HG02610 (cell line): Measurements from ENCODE around the gene ACTG1.

Experiments used
- ATAC-seq: cut with Tn5 transposase; IDR thresholded peaks from one replicate; pipeline ENCODE4 v1.9.1; 2021; ENCODE audit warnings: mild to moderate bottlenecking, moderate library complexity; ENCODE audit not compliant: unreplicated experiment

The ACTG1 gene

DNA sequence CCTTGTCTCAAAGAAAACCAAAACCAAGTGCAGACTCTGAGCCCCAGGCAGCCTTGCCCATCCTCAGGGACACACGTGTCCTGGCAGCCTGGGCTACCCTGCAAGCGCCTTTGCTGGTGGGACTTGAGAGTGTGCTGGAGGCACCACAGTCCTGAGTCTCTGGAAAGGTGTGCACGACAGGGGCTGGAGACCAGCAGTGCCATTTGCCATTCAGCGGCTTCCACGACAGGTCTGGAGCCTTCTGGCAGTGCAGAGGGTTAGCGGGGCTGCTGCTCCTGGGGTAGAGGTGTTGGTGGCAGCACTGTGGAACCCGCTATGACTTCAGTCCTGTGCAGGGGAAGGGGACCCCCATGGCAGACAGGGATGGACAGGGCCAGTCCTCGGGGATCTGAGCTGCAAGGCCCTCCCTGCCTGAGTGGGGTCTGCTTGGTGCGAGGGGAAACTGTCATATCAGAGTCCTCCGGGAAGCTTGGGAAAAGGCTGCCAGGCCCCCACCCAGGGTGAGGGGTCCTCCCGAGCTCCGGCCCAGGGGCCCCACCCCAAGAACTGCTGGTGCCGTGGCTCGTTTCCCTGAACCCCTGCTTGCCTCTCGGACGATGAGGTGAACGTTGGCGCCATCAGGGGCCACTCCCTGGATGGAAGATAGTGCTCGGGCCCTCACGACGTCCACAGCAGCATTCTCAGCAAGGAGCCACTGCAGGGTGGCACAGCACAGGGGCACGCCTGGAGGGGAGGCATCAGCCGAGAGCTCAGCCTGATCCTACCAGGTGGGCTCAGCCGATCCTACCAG is 32.8 kb upstream of the ACTG1 start:
- ATAC-seq = no peak

- ATAC-seq = no peak
Measured at GRCh38 chr17:81544281-81544974, 31.8 kb upstream of the ACTG1 start.

DNA sequence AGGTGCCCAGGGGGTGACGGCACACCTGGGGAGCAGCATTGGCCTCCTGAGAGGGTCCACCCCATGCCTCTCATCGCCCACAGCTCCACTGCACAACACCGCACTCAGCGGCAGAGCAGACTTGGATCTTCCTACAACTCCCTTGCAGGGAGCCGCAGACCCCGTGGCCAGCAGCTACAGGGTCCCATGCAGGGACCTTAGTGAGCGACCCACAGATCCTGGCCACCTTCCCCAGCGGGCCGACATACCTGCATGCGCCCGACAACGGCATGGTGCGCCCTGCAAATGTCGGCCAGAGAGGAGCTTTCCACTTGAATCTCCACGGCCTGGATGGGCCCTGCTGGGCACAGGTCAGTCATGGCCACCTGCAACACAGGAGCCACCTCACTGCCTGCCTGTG is 31.2 kb upstream of the ACTG1 start:
- no peak for ATAC-seq

DNA sequence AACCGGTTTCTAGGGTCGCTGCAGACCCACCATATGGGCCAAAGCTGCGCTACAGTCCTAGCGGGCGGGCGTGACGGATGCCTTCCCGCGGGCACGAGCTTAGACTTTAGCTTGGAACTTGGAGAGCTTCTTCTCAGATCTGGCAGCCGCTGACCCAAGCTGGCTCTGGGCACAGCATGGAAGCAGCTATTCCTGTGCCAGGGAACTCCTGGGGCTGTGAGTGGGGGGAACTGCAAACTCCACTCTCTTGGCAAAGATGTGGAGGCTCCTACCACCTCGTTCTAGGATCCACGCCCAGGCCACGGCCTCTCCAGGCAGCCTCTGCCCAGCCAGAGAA is 30.7 kb upstream of the ACTG1 start:
- no peak for ATAC-seq

GRCh38 chr17:81542431-81543338 is 30.1 kb upstream of the ACTG1 start:
- no peak for ATAC-seq

- ATAC-seq = no peak
Measured at GRCh38 chr17:81541123-81541522, 28.5 kb upstream of the ACTG1 start.

DNA sequence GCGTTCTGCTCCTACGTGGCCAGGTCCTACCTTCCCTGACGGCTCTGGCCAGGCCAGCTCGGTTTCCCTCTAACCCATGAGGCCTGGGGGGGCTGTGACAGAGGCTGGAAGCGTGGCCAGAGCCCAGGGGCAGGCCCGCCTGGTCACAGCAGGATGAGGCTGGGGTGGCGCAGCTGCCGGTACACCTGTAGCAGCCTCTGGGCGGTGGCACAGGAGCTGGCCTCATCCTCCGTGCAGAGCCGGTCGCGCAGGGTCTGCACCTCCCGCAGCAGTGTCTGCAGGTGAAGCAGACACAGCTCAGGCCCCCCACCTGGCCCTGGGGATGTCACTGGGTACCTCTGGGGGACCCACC is 28.1 kb upstream of the ACTG1 start:
- no peak for ATAC-seq

GRCh38 chr17:81539961-81540675 is 27.5 kb upstream of the ACTG1 start:
- ATAC-seq = no peak

GRCh38 chr17:81539571-81539900 is 26.9 kb upstream of the ACTG1 start:
- no peak for ATAC-seq

DNA sequence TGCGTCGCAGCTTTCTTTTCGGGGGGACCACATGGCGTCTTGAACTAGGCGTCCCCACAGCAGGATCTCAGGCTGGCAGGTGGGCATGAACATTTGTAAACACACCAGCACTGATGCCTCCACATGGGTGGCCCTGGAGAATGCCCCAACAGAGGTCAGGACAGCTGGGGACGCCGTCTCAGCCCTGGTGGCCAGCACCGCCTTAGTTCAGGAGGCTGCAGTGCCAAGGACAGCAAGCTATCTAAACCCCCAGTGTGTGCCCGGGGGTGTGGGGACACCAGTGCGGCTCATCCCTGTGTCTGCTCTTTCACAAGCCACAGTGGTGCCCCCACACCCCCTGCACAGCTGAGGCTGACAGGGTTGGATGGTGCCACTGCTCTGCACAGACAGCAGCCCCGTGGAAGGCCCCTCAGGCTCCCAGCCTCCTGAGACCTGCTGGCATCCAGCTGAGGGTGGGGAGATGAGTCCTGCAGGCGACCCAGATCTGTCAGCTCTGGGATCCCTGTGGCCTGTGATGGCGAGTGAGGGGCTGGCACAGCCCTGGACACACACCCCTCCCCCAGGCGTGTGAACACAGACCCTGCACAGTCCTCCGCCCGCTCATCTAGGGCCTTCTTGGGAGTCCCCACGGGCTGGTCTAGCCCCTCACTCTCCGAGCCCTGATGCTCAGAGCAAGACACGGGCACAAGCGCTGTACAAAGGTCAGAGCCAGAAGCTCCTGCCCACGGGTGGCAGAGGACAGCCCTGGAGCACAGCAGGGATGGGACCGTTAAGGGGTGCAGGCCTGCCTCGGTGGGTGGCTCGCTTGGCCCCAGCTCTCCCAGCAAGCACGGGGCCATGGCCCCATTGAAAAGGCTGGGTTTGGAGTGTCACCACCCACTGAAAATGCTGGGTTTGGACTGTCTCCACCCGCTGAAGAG is 26.3 kb upstream of the ACTG1 start:
- ATAC-seq = no peak

DNA sequence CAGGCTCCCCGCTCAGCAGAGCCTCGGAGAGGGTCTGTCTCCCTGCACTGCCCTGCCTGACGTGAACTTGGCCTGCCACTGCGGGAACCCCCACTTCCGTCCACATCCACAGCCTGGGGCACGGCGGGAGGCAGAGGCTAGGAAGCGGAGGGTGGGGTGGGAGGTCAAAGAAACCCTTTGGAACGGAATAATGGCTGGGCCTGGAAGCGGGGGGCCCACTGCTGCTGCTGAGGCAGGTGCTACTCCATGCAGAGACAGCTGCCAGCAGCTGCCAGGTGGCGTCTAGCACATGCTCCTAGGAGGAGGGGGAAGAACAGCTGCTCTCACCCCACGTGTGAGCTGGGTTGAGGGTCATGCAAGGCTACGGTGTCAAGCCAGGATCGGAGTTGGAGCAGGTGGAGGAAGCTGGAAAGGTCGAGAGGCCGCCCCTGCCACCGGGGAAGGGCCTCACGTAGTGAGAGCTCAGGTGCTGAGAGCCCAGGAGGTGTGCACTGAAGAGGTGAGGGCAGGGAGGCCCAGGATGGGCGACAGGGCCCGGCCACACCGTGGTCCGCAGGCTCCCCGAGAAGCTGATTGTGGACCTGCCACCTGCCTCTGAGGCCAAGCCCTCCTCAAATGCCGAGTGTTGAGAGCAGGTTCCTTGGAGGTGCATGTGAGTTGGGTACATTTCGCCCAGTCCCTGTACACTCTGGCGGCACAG is 25.4 kb upstream of the ACTG1 start:
- ATAC-seq = no peak

GRCh38 chr17:81537343-81537855 is 24.8 kb upstream of the ACTG1 start:
- no peak for ATAC-seq

GRCh38 chr17:81536299-81537290 is 24.0 kb upstream of the ACTG1 start:
- ATAC-seq = no peak

GRCh38 chr17:81535480-81536298 is 23.1 kb upstream of the ACTG1 start:
- ATAC-seq = no peak

- no peak for ATAC-seq
Measured at GRCh38 chr17:81535007-81535328, 22.4 kb upstream of the ACTG1 start.

DNA sequence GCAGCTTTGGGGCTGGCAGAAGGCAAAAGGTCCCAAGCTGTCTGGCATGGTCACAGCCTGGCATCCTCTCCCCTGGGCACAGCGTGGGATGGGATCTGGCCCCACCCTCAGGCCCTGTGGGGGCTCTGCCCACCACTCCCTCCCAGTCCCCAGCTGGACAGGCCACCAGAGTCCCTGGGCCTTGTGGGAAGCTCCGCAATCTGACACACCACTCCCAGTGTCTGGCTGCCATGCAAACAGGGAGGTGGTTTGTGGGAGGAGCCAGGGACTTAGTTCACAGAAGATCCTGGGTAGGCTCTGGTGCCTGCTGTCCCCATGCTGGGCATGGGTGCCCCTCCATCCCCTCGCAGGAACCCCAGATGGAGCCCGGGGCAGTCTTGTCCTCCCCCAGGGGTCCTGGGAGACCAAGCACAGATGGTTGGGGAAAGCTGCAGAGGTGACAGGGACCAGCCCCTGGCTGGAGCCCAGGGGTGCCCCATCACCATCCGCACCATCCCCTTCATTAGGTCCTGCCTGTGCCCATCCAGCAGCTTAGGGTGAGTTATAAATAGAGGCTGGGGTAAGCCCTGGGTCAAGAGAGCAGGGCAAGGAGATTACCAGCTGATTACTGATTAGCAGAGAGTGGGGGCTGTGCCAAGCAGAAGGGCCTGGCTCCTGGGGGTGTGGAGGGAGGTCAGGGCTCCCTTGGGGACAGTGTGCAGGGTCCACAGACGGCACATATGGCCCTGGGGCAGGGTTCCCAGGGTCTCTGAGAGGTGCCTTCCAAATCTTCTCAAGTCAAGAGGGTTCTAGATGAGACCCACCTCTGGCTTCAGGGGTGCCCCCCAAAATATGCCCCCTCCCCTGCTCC is 21.8 kb upstream of the ACTG1 start:
- no peak for ATAC-seq
